ENCODE data around the gene TBC1D9B. TPM values are rescaled to one million over a fixed set of nuclear protein-coding genes. Genes with fewer than 3 reads are reported as not detected.

TBC1D9B gene
- total RNA-seq, 4 donors from 2014 or later = 50.7 to 78.5 (median 62.4) TPM

- no peaks in the 10 kb centered on the region for H3K9me3 ChIP-seq
- intact Hi-C loops (cut with DNase I) = no loop called here
- peaks cover 36 to 62% (median 38%) of the 10 kb centered on the region in 3 donors for H3K4me1 ChIP-seq
- H3K36me3 ChIP-seq = peaks cover 0 to 8% (median 0%) of the 10 kb centered on the region in 3 donors
- peak overlapping the region; percentile 35 to 69 (median 48) for H3K4me3 ChIP-seq
- no peaks in the 10 kb centered on the region for H3K27me3 ChIP-seq
- no peak for TF ChIP-seq POLR2A (IDR thresholded peaks at IDR 0.05)
- TF ChIP-seq, protein P1, sequence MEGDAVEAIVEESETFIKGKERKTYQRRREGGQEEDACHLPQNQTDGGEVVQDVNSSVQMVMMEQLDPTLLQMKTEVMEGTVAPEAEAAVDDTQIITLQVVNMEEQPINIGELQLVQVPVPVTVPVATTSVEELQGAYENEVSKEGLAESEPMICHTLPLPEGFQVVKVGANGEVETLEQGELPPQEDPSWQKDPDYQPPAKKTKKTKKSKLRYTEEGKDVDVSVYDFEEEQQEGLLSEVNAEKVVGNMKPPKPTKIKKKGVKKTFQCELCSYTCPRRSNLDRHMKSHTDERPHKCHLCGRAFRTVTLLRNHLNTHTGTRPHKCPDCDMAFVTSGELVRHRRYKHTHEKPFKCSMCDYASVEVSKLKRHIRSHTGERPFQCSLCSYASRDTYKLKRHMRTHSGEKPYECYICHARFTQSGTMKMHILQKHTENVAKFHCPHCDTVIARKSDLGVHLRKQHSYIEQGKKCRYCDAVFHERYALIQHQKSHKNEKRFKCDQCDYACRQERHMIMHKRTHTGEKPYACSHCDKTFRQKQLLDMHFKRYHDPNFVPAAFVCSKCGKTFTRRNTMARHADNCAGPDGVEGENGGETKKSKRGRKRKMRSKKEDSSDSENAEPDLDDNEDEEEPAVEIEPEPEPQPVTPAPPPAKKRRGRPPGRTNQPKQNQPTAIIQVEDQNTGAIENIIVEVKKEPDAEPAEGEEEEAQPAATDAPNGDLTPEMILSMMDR (IDR thresholded peaks at IDR 0.05) = no peak
- 58 to 71% methylated on average over 14 to 22 of the region's 23 CpGs for WGBS, 2 donors
- no peak for DNase-seq
- peak overlapping the region; percentile 57 to 100 (median 80) for H3K27ac ChIP-seq
Measured at GRCh38 chr5:179816401-179816795, 91.3 kb downstream of the TBC1D9B start.

DNA sequence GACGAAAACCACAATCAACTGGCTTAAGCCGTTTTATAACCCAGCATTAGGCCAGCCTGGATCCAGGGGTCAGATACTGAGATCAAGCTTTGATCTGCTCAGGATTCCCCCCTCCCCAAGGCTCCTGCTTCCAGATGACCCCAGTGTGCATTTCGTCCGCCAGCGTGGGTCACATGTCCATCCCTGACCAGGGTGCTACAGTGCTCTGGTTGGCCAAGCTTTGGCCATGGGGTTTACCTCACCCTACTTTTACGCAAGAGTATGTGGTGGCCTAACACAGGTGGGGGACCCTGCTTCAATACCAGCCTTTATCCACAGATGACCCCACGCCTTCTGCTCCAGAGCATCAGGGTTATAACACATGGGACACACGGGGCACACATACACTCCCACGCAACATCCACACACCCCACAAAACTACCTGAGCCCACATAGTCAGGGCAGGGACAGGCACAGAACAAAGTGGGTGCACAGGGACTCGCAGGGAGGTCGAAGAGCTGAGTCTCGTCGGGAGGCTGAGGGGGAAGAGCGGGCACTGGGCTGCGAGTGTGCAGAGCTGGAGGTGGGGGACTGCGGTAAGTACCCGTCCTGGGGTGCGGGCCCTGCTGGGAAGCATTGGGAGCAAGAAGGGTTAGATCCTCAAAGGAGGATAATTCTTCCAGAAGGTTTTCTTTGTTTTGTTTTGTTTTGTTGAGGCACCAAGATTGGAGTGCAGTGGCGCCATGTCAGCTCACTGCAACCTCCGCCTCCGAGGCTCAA is 92.0 kb downstream of the TBC1D9B start:
- Histone ChIP-seq H3K27ac (no peak overlapping the region), H3K4me3 (no peak overlapping the region), H3K4me1 (peaks cover 36 to 62% (median 38%) of the 10 kb centered on the region in 3 donors), H3K9me3 (no peaks in the 10 kb centered on the region), H3K36me3 (peaks cover 0 to 8% (median 0%) of the 10 kb centered on the region in 3 donors), H3K27me3 (no peaks in the 10 kb centered on the region)
- DNase-seq = no peak
- TF ChIP-seq POLR2A (IDR thresholded peaks at IDR 0.05) = no peak
- TF ChIP-seq, protein P1 (IDR thresholded peaks at IDR 0.05) = no peak
- WGBS, 2 donors = 91 to 97% methylated on average over 14 to 20 of the region's 21 CpGs
- intact Hi-C loops (cut with DNase I) = no loop called here

GRCh38 chr5:179814090-179814489 is 93.6 kb downstream of the TBC1D9B start:
- no peaks in the 10 kb centered on the region for H3K27me3 ChIP-seq
- no peak for DNase-seq
- peaks cover 0 to 8% (median 0%) of the 10 kb centered on the region in 3 donors for H3K36me3 ChIP-seq
- no peak overlapping the region for H3K4me3 ChIP-seq
- H3K27ac ChIP-seq = no peak overlapping the region
- TF ChIP-seq, protein P1 (IDR thresholded peaks at IDR 0.05) = no peak
- TF ChIP-seq POLR2A (IDR thresholded peaks at IDR 0.05) = no peak
- intact Hi-C loops (cut with DNase I) = no loop called here
- no peaks in the 10 kb centered on the region for H3K9me3 ChIP-seq
- peaks cover 21 to 46% (median 24%) of the 10 kb centered on the region in 3 donors for H3K4me1 ChIP-seq
- WGBS, 2 donors = 63 to 77% methylated on average over 3 of the region's 3 CpGs

- Histone ChIP-seq H3K36me3 (peaks cover 0 to 8% (median 0%) of the 10 kb centered on the region in 3 donors), H3K4me1 (peaks cover 12 to 40% (median 17%) of the 10 kb centered on the region in 3 donors), H3K4me3 (no peak overlapping the region), H3K27ac (no peak overlapping the region), H3K27me3 (no peaks in the 10 kb centered on the region), H3K9me3 (no peaks in the 10 kb centered on the region)
- 88 to 91% methylated on average over 3 to 5 of the region's 5 CpGs for WGBS, 2 donors
- intact Hi-C loops (cut with DNase I) = no loop called here
- no peak for DNase-seq
- TF ChIP-seq, protein P1 (IDR thresholded peaks at IDR 0.05) = no peak
- no peak for TF ChIP-seq POLR2A (IDR thresholded peaks at IDR 0.05)
Measured at GRCh38 chr5:179812997-179813607, 94.6 kb downstream of the TBC1D9B start.
